Fibroblast of skin of right quadriceps (primary cell): ENCODE results near the gene HTT-AS.

ENCODE experiments used
- DNase-seq: peaks from one replicate; pipeline ENCODE4 v3.0.0-alpha.2; 2013

The HTT-AS gene

GRCh38 chr4:3087115-3087797, 12.9 kb upstream of the HTT-AS start:
- DNase-seq, result no peak

DNA sequence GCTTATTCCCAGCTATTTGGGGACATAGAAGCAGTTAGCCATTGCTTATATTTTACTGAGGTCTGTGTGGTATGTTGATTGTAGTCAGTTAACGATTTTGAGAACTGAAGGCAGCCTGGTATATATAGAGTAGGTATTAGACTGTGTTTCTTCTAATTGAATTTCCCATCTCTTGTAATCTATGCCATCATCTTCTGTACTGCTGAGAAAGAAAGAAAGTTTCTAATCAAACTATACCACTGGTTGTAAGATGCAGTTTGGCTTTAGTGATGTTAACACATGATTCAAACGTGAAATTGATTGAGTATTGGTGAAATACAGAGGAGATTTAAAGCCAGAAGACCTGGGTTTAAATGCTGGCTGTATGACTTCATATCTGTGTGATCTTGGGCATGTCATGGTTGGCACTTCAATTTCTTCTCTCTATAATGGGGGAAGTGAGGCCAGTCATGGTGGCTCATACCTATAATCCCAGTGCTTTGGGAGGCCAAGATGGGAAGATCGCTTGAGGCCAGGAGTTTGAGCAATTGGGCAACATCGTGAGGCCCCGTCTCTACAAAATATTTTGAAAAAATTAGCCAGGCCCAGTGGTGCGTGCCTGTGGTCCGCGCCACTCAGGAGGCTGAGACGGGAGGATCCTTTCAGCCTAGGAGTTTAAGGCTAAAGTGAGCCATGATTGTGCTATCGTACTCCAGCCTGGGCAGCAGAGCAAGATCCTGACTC, 11.8 kb upstream of the HTT-AS start:
- DNase-seq, result no peak

DNA sequence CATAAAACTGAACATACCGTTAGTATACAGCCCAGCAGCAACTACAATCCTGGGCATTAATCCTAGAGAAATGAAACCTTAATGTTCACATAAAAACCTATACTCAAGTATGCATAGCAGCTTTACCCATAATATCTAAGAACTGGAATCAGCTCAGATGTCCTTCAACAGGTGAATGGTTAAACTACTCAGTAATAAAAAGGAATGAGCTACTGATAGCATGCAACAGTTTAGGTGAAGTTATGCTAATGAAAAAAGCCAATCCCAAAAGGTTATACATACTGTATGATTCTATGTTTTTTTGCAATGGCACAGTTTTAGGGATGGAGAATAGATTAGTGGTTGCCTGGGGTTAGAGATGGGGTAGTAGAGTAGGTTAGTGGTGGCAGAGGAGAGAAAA, 9.4 kb upstream of the HTT-AS start:
- DNase-seq, result no peak

DNA sequence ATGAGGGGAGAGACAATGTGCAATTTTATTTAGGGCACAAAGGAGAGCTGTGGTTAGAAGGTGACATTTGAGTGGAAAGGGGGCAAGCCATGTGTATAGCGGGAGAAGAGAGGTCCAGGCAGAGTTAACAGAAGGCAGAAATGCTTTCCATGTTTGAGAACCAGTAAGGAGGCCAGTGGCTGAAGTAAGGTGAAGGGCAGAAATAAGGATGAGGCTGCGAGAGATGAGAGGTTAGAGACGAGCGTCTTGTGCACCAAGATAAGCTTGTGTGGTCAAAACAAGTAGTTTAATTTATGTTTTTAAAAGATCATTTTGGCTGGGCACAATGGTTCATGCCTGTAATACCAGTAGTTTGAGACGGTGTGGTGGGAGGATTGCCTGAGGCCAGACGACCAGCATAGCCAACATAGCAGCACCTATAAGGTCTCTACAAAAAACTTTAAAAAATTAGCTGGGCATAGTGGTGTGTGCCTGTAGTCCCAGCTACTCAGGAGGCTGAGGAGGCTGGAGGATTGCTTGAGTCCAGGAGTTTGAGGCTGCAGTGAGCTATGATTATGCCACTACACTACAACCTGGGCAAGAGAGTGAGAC, 8.7 kb upstream of the HTT-AS start:
- DNase-seq, result no peak

DNA sequence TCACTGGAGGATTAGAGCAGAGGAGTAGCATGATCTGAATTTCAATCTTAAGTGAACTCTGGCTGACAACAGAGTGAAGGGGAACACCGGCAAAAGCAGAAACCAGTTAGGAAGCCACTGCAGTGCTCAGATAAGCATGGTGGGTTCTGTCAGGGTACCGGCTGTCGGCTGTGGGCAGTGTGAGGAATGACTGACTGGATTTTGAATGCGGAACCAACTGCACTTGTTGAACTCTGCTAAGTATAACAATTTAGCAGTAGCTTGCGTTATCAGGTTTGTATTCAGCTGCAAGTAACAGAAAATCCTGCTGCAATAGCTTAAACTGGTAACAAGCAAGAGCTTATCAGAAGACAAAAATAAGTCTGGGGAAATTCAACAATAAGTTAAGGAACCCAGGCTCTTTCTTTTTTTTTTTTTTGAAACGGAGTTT, 5.4 kb upstream of the HTT-AS start:
- no peak for DNase-seq

- DNase-seq, result no peak
These were observed 3.5 kb upstream of the HTT-AS start for GRCh38 chr4:3077796-3078195.

- no peak for DNase-seq
These were observed 1.3 kb upstream of the HTT-AS start for GRCh38 chr4:3075652-3075981.

- DNase-seq, result peak; percentile 62
These were observed 711 bp upstream of the HTT-AS start for GRCh38 chr4:3074846-3075651.

DNA sequence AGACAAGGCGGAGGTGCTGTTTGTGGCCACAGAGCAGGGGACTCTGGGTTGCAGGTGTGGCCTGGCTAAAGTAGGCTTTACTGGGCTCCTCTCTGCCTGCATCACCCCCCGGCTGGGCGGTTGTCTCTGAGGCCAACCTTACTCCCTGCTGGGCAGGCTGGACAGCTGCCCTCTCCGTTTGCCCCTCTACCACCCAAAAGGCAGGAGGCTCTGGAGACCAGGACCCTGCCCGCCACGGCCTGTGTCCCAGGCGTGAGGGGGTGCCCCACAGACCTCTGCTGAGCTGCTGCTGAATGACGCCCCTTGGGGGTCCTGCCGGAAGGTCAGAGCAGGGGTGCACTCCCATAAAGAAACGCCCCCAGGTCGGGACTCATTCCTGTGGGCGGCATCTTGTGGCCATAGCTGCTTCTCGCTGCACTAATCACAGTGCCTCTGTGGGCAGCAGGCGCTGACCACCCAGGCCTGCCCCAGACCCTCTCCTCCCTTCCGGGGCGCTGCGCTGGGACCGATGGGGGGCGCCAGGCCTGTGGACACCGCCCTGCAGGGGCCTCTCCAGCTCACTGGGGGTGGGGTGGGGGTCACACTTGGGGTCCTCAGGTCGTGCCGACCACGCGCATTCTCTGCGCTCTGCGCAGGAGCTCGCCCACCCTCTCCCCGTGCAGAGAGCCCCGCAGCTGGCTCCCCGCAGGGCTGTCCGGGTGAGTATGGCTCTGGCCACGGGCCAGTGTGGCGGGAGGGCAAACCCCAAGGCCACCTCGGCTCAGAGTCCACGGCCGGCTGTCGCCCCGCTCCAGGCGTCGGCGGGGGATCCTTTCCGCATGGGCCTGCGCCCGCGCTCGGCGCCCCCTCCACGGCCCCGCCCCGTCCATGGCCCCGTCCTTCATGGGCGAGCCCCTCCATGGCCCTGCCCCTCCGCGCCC, 920 bp downstream of the HTT-AS start:
- DNase-seq, result no peak

- DNase-seq, result no peak
These were observed 2.5 kb downstream of the HTT-AS start for GRCh38 chr4:3071811-3072210.

- DNase-seq, result peak; percentile 60
These were observed 3.4 kb downstream of the HTT-AS start for GRCh38 chr4:3070709-3071500.

GRCh38 chr4:3069661-3070199, 4.6 kb downstream of the HTT-AS start:
- no peak for DNase-seq

- DNase-seq, result no peak
These were observed 6.8 kb downstream of the HTT-AS start for GRCh38 chr4:3067473-3068001.

- peak; percentile 55 for DNase-seq
These were observed 7.4 kb downstream of the HTT-AS start for GRCh38 chr4:3066836-3067400.

- no peak for DNase-seq
These were observed 8.8 kb downstream of the HTT-AS start for GRCh38 chr4:3065551-3065950.

DNA sequence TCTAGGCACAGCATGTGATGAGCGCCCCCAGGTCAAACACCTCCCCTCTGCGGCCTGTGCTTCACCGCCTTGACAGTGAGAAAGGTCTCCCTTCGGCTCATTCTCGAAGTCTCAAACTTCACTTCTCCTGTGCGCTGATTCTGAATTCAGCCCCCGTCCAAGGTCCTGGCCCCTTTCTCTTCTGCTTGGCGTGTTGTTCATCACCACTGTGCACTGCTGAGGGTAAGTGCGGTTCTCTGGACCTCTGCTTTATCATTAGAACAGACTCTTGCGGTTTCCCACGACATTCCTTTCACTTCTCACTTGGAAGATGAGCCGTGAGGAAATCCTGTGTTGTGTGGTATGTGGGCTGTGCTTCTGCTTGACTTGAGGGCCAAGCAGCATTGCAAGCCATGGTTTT, 11.9 kb downstream of the HTT-AS start:
- DNase-seq, result peak; percentile 68

DNA sequence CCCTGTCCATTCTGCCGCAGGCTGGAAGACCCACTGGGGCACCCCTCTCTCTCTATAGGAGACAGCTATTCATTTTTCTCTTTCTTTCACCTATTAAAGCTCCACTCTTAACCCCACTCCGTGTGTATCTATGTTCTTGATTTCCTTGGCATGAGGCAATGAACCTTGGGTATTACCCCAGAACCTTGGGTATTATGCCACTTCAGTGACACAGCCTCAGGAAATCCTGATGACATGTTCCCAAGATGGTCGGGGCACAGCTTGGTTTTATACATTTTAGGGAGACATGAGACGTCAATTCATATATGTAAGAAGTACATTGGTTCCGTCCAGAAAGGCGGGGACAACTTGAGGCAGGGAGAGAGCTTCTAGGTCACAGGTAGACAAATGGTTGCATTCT, 13.4 kb downstream of the HTT-AS start:
- no peak for DNase-seq

DNA sequence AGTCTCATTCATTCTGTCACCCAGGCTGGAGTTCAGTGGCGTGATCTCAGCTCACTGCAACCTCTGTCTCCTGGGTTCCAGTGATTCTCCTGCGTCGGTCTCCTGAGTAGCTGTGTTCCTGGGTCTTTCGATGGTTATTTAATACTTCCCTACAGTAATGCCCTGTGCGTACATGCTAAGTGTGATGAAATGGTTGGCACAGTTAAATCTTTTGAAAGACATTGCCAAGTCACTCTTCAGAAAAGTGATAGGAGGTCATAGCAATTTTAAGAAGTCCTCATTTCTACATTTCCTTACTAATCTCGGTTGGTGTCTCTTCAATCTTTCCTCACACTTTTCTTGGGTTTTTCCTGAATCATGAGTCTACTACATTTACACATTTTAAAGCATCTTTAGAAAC, 14.4 kb downstream of the HTT-AS start:
- no peak for DNase-seq

- DNase-seq, result no peak
These were observed 20.1 kb downstream of the HTT-AS start for GRCh38 chr4:3054169-3054759.
